K562 (cell line): ENCODE measurements around the gene ITPR1. TPM values are rescaled to one million over a fixed set of nuclear protein-coding genes. Genes with fewer than 3 reads are reported as not detected.

Experiments
- ARID4B ChIP-seq: sonication (generic); formaldehyde crosslinking; IDR thresholded peaks from 2 replicates; pipeline ENCODE4 v1.8.0; 2022; ENCODE audit warnings: mild to moderate bottlenecking, missing genetic modification reagents
- BHLHE40 ChIP-seq: IDR thresholded peaks from 2 replicates; pipeline ENCODE4 v1.6.1; 2011; ENCODE audit warnings: low read length, improper control_type of control experiment
- DDX20 ChIP-seq: fragments of 450-650 bp; IDR thresholded peaks from 2 replicates; pipeline ENCODE4 v1.6.1; 2016; ENCODE audit warnings: missing genetic modification characterization, low read depth, mild to moderate bottlenecking, missing compliant biosample characterization, moderate library complexity
- E4F1 ChIP-seq: fragments of 250-450 bp; sonication (Bioruptor Pico); IDR thresholded peaks from 2 replicates; pipeline ENCODE4 v1.5.0; 2021; ENCODE audit warnings: mild to moderate bottlenecking, borderline replicate concordance
- MBD1 ChIP-seq: fragments of 250-450 bp; sonication (Bioruptor Pico); IDR thresholded peaks from 2 replicates; pipeline ENCODE4 v1.8.0; 2022; ENCODE audit warnings: inconsistent platforms
- MCM2 ChIP-seq: fragments of 450-650 bp; IDR thresholded peaks from 2 replicates; pipeline ENCODE4 v1.6.1; 2017; ENCODE audit warnings: low read depth, mild to moderate bottlenecking
- PREB ChIP-seq: sonication (generic); formaldehyde crosslinking; IDR thresholded peaks from 2 replicates; pipeline ENCODE4 v1.8.1; 2023; ENCODE audit warnings: mild to moderate bottlenecking, missing genetic modification reagents
- RFX1 ChIP-seq: fragments of 450-650 bp; IDR thresholded peaks from 2 replicates; pipeline ENCODE4 v1.6.1; 2016; ENCODE audit warnings: mild to moderate bottlenecking, moderate library complexity
- SMARCE1 ChIP-seq: fragments of 450-650 bp; IDR thresholded peaks from 2 replicates; pipeline ENCODE4 v1.7.1; 2016; ENCODE audit warnings: mild to moderate bottlenecking
- SOX6 ChIP-seq: fragments of 450-650 bp; IDR thresholded peaks from 2 replicates; pipeline ENCODE4 v1.6.1; 2014; ENCODE audit warnings: mild to moderate bottlenecking
- SREBF1 ChIP-seq: fragments of 150-350 bp; IDR thresholded peaks from 2 replicates; pipeline ENCODE4 v1.6.1; 2014; ENCODE audit warnings: antibody characterized with exemption, low read depth, low read length, borderline replicate concordance
- SRF ChIP-seq, 2 experiments: fragments of 250-450, 450-650 bp in 1 of 2; sonication (Bioruptor Pico) in 1 of 2; sonication (generic) in 1 of 2; formaldehyde crosslinking; IDR thresholded peaks; 2 replicates each; pipeline versions ENCODE4 v1.5.0 to v1.5.1; 2020 to 2022; ENCODE audit warnings: mild to moderate bottlenecking in 1 of 2, missing genetic modification reagents in 1 of 2
- SRSF1 ChIP-seq: fragments of 200-400 bp; formaldehyde crosslinking; IDR thresholded peaks from 2 replicates; pipeline ENCODE4 v1.6.1; 2017; ENCODE audit warnings: mild to moderate bottlenecking, low read depth, low read length, moderate library complexity
- ZBTB7A ChIP-seq: IDR thresholded peaks from 2 replicates; pipeline ENCODE4 v1.6.1; 2011; ENCODE audit warnings: low read depth, mild to moderate bottlenecking, low read length, moderate library complexity, borderline replicate concordance; ENCODE audit not compliant: control insufficient read depth
- ZNF232 ChIP-seq: sonication (generic); formaldehyde crosslinking; IDR thresholded peaks from 2 replicates; pipeline ENCODE4 v1.8.0; 2022; ENCODE audit warnings: mild to moderate bottlenecking, missing genetic modification reagents
- ZNF507 ChIP-seq: conservative IDR thresholded peaks from 2 replicates; pipeline ENCODE4 v1.6.1; 2017; ENCODE audit warnings: missing genetic modification characterization, missing compliant biosample characterization
- polyA plus RNA-seq, 8 experiments: library from polyadenylated mRNA; depleted of rRNA in 4 of 8; stranded (reverse) in 5 of 8; unstranded in 3 of 8; fragments of >200 nt; fragmentation: Nextera tagmentation in 2 of 8; fragmentation: Illumina TruSeq in 1 of 8; extraction: Ambion mirVana in 2 of 8; extraction: Trizol in 1 of 8; gene quantifications; 2 replicates each; pipeline versions ENCODE4 v1.2.1 to v1.2.3, GENCODE V29; 2011 to 2014; ENCODE audit warnings: inconsistent platforms in 1 of 8, missing spikeins in 1 of 8
- total RNA-seq, 7 experiments: library from RNA; depleted of rRNA in 6 of 7; stranded (reverse); fragments of >200 nt in 6 of 7; fragmentation: Illumina TruSeq in 2 of 7; extraction: Trizol in 2 of 7; gene quantifications; 2 replicates each; pipeline versions ENCODE4 v1.2.1 to v1.2.3, GENCODE V29; 2011 to 2021; ENCODE audit warnings: low replicate concordance in 1 of 7

ITPR1 gene
- total and polyA plus RNA-seq, 9 of the 15 experiments (the other 6 are each of a cell fraction or from before 2014, with no cell fraction given) = 22.4 to 40.0 (median 27.4) TPM

GRCh38 chr3:4523710-4524698 lies 30.9 kb downstream of the ITPR1 start (continued):
- no peak for TF ChIP-seq ZNF507 (tag)
- TF ChIP-seq E4F1 = no peak
- TF ChIP-seq ZBTB7A = no peak
- no peak for TF ChIP-seq DDX20 (tag)
- no peak for TF ChIP-seq ZNF232 (CRISPR knock-in tag)
- TF ChIP-seq SREBF1 = no peak
- TF ChIP-seq MBD1 = no peak
- TF ChIP-seq ARID4B = no peak
- peak in 1 of 2 experiments; percentile 79; a peak in 1 of 4 replicates for TF ChIP-seq SRF (CRISPR knock-in tag; IDR thresholded peaks at IDR 0.05)
- TF ChIP-seq MCM2 = no peak
- no peak for TF ChIP-seq RFX1
- TF ChIP-seq SOX6 = 0 out of 2 replicates have a peak, but pooled peaks have one; percentile 9
- TF ChIP-seq SRSF1 = no peak
- TF ChIP-seq PREB (CRISPR knock-in tag) = no peak
- peak; percentile 36 for TF ChIP-seq BHLHE40
- no peak for TF ChIP-seq SMARCE1
